ENCODE measurements around the gene NOS2.
"Not testable (repeated sequence)": the region's sequence is repeated elsewhere in the genome, so short reads cannot be mapped to it uniquely, and the experiment has no call there.

Gene NOS2

DNA sequence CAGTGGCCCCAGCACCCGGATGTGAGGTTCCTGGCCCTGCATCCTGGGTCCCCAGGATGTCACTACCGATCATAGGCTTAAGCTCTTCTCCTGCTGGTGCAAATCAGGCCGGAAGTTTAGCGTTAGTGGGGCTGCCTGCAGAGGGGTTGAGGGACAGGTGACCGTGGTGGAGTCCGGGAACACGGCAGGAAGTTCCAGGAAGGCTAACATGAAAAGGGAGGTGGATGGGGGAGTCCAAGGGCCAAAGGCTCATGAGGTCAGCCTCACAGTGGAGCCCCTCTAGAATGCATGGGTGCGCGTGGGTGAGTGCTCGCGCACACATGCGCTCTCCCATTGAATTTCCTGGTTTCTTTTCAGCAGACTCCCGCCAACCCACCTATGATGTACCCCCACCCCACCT lies 46.6 kb downstream of the NOS2 start:
- DNase-seq = not testable (repeated sequence)

DNA sequence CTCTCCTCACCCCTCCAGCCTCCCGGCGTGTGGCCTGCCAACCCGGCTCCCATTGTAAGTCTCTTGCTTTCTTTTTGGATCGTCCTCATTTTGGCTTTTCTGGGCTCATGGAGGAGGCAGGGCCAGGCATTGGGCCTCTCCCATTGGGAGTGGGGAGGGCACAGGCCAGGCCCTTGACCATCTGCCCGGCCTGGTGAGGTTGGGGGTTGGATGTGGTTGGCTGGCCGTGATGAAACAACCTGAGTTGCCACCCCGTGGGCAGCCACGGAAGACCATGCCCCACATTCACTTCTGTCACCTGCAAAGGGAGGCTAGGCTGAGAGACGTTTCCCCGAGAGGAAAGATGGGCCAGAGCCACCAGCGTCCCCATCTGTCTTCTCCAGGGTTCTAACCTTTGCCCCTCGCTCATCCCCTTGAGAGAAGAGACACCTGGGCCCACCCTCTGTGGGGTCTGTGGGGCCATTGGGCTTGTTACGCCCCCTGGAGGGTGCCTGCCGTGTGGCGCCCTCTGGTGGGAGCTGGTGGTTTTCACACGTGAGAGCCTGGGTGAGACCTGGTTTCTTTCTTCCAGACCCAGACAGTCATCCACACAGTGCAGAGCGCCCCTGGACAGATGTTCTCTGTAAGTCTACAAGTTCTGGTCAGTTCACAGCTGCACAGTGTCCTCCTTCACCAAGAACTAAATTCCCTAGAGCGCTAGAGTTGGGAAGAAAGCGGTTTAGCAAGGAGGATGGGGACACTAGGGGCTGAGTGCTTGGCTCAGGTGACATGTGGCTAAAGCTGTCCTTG lies 47.3 kb downstream of the NOS2 start:
- DNase-seq = not testable (repeated sequence)

DNA sequence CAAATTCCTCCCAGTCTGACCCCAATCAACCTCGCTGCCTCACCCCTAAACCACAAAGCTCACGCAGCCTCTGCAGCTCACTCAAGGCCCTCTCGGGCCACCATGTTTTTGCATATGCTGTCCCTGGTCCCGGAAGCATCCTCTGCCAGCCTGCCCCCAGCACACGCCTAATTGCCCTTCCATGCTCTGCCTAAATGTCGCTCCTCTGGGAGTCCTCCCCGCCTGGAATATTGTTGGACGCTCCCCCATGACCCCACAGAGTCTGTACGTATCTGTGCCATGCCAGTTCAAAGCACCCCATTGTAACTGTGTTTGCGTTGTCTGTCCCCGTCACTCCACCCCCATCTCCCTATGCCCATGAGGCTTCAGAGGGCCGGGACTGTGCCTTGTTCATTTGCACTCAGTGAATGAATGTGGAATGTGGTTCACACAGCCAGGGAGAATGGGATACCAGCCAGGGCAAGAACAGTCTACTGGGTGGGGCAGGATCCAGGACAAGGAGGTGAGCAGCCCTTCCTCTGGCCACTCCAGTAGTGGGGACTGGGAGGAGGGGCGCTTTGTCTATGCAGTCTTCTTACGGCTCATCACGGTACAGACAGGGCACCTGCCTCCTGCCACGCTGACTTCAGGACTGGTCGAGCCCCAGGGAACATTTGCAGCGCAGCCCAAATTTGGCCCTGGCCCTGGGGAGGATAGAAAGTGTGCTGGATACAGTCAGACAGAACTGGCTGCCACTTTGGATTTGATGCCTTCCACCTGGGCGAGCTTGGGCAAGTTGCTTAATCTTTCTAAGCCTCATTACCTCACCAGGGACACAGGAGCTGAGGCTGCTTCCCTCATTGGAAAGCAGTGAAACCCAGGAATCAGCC lies 48.5 kb downstream of the NOS2 start:
- no peak for DNase-seq

DNA sequence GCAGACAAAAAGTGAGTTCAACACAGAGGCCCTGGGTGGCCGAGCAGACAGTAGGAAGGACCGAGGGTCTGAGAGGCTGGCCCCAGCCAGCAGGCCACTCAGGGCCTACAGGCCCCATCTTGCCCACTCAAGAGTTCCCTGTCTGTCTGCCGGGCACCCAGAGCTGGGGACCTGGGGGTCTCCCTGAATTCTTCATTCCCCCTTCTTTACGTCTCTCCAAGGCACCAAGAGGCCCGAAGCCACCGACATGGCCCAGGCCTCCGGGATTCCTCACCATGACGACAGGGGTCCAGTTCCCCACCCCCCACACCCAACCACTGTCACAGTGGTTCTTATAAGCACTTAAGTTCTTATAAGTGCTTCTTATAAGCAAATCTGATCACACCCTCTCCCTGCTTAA lies 49.2 kb downstream of the NOS2 start:
- no peak for DNase-seq

DNA sequence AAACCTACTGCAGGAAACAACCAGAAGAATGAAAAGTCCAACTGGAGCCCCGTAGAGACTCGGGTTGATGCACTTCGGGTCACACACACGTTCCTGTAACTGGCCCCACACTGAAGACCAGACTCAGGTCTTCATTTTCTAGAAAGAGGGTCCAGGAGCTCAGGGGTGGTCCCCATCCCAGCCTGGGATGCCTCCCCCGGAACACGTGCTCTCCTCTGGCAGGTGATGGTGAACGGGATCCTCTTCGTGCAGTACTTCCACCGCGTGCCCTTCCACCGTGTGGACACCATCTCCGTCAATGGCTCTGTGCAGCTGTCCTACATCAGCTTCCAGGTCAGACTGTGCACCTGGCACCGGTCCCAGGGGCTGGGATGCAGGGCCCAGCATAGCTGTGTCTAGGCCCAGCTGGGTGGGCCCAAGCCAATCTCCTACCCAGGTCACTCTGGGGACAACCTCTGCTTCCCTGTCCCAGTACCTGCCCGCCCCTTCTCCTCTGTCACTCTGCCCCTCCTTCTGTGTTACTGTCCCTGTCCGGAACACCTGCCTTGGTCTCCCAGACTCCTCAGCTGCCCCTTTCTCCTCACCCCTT lies 50.7 kb downstream of the NOS2 start:
- DNase-seq = not testable (repeated sequence)

DNA sequence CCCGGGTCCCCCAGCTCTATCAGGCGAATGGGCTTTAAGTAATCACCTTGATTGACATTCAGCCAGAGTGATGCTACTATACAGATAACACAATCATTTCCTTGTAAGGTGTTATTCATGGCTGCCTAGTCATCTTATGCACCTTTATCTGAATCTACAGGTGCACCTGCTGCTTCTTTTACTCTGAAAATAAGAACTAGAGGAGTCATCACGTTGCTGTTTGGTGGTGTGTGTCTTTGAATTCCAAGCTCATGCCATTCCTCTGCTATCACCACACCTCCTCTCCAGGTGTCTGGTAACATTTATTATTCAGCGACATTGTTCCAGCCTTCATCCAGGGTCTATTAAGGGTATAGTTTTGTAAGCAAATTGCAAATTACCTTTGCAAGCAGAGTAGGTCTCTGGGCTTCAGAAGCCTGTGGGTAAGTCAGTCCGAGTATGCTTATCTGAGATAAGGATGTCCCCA lies 51.9 kb downstream of the NOS2 start:
- no peak for DNase-seq

DNA sequence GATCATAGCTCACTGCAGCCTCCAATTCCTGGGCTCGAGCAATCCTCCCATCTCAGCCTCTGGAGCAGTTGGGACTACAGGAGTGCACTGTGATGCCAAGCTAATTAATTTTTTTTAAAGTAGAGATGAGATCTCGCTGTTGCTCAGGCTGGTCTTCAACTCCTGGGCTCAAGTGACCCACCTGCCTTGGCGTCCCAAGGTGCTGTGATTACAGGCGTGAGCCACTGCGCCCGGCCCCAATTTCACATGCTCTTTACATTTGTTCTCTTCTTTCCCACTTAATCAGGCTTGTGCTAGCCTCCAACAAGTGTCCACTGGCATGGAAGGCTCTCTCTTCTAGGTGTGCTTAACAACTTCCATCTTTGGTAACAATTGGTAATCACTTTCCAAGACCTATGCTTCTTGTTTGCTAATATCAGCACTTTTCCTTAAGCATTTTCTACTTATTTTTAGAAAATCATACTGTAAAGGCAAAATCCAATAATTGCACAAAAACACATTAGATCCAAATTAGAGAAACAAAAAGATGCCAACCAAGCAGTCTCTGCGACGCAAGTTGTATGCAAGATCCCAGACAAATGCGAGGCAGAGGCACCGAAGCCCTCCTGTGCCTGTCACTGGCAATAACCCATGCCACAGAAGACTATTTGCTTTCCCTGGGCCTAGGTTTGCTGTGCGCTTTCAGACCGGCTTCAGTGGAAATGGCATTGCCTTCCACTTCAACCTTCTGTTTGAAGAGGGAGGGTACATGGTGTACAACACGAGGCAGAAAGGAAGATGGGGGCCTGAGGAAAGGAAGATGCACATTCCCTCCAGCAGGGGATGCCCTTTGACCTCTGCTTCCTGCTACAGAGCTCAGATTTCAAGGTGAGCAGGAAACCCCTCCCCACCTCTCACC lies 52.6 kb downstream of the NOS2 start:
- no peak for DNase-seq

DNA sequence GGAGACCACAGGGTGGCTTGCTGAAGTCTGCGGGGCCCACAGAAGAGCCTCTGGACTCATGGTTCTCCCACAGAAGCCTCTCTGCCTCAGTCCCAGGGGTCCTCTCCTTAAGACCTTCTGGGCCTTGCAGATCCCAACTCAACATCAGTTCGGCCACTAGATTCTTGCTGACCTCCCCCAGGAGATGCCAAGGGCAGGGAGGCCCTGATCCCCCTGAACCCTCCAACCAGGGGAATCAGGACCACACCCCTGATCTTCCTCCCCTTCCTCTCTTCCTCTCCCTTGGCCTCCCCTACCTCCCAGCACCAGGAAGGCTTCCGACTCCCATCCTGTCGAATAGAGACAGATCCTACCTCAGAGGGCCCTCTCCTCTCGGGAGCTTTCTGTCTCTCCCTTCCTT lies 53.4 kb downstream of the NOS2 start:
- no peak for DNase-seq

DNA sequence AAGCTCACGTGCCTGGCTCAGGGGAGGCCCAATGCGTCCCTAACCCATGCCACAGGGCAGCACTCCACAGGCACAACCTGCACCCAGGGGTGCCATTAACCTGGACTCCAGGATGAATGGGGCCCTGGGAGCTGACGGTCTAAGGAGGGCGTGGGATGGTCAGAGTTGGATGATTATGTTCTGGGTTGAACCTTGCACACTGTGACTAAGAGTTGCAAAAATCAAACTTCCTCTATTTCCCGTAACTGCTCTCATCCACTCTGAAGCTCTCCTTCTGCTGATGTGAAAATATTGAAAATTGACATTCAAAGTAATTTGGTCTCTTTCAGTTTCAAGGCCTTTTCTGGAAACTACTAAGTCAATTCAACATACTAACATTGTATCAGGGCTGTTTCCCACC lies 54.0 kb downstream of the NOS2 start:
- not testable (repeated sequence) for DNase-seq

DNA sequence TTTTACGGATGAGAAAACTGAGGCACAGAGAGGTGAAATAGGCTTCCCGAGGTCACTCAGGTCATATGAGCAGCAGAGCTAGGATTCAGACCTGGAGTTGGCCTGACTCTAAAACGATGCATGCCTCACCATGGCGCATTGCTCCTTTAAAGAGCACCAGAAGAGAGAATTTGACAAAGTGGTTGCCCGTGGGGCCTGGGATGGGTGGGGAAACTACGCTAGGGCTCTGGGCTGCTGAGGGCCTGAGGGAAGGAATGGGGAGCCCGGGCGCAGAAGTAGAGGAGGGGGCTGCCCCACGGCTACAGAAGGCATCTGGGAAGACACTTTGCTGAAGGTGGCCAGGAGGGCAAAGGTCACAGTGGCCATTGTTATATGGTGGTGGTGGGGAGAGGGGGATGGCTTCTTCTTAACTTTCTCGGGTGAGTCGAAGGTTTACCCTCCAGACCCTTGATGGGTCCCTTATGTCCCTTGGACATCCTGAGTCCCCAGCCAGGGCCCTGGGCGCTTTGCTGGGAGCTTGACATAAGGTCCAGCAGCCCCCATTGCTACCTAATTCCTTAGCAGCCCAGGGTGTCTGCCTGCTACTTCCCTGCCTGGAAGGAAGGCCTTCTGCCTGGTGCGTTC lies 55.0 kb downstream of the NOS2 start:
- DNase-seq = not testable (repeated sequence)

DNA sequence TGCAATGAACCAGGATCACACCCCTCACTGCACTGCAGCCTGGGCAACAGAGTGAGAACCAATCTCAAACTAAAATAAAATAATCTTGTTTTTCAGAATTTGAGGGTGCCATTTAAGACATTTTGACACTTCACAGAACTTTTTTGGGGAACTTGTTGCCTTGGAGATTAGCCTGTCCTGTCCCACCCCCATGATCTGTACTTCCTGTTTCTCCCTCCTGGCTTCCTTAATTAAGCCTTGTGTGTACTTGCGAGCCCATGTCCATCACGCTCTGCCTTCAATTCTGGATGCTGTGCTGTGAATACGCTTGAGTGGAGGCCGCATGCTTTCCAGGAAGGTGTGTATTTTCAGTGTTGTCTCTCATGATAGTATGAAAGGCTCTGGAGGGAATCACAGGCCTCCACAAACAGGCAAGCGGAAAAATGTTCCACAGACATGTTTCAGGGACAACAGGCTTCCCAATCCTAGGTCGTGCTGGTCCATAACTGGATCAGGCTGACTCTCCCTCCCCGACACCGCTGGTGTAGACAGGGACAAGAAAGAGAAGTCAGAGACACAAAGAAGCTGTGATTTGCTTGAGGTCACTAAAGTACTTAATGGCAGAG lies 56.9 kb downstream of the NOS2 start:
- DNase-seq = no peak

DNA sequence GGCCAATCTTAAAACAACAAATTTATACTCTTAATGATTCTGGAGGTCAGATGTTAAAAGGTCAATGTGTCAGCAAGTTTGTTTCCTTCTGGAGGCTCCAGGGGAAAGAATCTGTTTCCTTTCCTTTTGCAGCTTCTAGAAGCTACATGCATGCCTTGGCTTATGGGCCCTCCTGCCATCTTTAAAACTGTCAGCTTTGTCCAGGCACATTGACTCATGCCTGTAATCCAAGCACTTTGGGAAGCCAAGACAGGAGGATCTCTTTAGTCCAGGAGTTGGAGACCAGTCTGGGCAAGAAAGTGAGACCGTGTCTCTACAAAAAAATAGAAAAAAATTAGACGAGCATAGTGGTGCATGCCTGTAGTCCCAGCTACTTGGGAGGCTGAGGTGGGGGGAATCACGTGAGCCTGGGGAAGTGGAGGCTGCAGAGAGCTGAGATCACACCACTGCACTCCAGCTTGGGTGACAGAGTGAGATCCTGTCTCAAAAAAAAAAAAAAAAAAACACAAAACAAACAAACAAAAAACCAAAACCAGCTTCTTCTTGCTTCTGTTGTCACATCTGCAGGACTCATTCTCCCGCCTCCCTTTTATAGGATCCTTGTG lies 58.3 kb downstream of the NOS2 start:
- no peak for DNase-seq

DNA sequence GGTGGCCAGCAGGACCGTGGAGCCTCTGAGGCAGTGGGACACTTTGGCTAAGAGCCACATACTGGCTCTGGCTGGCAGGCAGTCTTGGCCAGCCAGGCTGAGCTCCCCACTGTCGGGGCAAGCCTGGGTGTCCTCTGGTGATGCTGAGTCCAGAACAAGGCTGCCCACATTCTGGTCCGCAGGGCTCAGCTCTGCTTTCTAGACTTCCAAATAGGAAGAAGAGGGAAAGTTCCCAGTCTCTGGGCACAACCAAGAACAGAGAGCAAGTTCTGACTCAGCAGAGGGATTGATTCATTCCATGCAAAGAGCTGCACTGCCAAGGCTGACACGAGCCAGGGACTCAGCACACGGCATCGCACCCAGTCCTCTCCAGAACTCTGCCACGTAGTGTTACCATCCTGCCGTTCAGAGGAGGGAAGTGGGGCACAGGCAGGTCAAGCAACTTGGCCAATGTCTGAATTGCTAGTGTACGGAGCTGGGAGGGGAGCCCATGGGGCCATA lies 58.9 kb downstream of the NOS2 start:
- DNase-seq = no peak

DNA sequence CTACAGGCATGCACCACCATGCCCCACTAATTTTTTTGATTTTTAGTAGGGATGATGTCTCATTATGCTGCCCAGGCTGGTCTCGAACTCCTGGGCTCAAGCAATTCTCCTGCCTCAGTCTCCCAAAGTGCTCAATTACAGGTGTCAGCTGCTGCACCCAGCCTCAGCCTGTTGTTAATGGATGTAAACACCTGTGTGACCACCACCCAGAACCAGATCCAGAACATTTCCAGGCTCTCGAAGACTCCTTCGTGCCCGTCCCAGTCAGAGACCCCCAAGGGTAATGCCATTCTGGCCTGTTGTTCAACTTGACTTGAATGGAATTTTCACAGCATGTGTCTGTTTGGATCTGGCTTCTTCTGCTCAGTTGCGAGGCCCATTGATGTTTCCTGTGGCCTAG lies 59.8 kb downstream of the NOS2 start:
- not testable (repeated sequence) for DNase-seq

DNA sequence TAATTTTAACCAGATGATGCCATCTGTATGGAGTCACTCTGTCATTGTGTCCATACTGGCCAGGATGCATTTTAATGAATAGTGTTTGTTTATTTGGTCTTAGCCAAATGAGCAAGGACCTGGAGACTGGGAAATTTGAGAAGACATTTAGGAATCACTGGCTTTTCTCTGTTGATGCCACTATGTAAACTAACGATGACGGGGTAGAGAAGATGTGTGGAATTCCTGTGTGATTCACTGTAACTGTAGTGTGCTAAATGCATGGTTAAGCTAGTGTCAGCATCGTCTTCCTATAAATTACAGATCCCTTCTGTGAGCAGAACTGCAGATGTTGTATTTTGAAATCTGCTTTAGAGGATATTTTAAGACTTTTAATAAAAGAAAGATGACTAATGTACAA lies 66.6 kb downstream of the NOS2 start:
- DNase-seq = no peak

DNA sequence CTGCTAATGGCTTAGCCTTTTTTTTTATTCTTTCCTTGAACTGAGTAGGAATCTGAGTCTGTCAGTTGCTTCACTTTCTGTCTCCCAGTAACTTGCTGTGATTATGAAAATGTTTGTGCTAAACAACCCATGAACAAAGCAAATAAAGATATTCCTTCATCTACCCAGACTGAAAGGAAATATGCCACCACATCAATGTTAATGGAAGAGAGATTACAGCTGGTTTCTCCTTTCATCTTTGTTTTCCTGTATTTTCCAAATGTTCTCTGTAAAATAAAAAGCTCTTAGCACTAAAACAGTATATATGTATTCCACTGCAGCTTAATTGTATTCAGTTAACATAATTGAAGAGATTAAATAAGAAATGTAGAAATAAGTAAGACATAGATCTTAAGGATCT lies 67.6 kb downstream of the NOS2 start:
- DNase-seq = not testable (repeated sequence)

DNA sequence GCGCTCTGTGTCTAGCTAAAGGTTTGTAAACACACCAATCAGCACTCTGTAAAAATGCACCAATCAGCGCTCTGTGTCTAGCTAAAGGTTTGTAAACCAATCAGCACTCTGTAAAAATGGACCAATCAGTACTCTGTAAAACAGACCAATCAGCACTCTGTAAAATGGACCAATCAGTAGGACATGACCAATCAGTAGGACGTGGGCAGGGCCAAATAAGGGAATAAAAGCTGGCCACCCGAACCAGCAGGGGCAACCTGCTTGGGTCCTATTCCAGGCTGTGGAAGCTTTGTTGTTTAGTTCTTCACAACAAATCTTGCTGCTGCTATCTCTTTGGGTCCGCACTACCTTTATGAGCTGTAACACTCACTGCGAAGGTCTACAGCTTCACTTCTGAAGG lies 74.3 kb downstream of the NOS2 start:
- not testable (repeated sequence) for DNase-seq

DNA sequence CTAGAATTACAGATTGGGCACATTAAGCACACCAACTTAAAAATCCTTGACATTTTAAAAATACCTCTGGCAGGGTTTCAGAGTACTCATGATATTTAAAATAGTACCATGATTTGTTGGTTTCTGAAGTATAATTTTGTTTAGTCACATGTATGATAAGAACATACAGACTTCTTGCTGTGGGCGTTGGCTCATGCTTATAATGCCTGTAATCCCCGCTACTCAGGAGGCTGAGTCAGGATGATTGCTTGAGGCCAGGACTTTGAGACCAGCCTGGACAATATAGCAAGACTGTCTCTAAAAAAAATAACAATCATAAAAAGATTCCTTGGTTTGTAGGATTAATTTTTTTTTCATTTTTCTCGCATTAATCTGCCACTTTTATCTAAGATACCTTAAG lies 78.5 kb downstream of the NOS2 start:
- no peak for DNase-seq

Measured in activated CD8-positive, alpha-beta memory T cell treated with anti-CD3 and anti-CD28 coated beads, Interleukin-2, amount 50 U/mL, for 4 hours (primary cell).